Activated CD4-positive, alpha-beta T cell treated with anti-CD3 and anti-CD28 coated beads, Interleukin-2, Interleukin-4, amounts not matched to agents 100 ng/mL and 50 ng/mL, durations not matched to agents 16 hours and 8 hours (primary cell): ENCODE data around the gene VSIG8.

Experiments
- DNase-seq: peaks from one replicate; pipeline ENCODE4 v3.0.0-alpha.2; 2020; ENCODE audit warnings: low spot score

The VSIG8 gene

DNA sequence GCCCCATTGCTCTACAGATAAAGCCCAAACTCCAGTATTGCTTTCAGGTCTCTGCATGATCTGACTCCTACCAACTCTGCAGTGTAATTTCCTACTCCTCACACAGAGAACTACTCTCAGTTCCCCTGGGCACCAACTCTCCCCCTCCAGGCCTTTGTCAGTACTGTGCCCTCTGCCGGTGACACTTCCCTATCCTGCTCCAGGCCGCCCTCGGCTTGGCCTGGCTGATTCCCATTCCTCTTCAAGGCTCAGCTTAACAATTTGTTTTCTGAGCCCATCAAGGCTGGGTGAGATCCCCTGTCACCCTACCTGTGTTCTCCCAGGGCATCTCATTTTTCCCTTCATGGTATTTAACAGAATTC, 33.2 kb downstream of the VSIG8 start:
- no peak for DNase-seq

- DNase-seq = no peak
Measured at GRCh38 chr1:159828581-159829272, 33.7 kb downstream of the VSIG8 start.

- no peak for DNase-seq
Measured at GRCh38 chr1:159828176-159828575, 34.3 kb downstream of the VSIG8 start.

GRCh38 chr1:159827549-159827948, 34.9 kb downstream of the VSIG8 start:
- DNase-seq = peak; percentile 25

DNA sequence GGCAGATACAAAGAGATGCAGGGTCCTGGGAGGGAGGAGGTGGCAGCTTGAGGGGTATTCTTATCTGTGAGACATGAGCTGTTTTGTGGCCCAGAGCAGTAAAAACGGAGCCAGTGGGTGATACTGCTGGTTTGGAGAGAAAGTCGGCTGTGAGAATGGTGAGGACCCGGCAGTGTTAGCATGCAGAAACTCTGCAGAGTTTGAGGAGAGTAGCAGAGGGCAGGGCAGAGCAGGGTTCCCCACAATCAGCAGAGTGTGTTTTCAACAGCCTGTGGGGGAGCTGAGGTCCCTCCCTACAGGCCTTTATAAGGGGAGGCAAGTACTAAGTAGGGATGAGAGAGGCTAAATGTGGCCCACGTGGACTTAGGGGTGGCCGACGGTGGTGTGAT, 35.4 kb downstream of the VSIG8 start:
- no peak for DNase-seq

GRCh38 chr1:159826441-159827101, 35.9 kb downstream of the VSIG8 start, which contains the start of gene SLAMF8:
Gene SLAMF8 (plus strand): TSS chr1:159826873. CDS start chr1:159826899, 26 bp downstream.
- DNase-seq = peak; percentile 74

DNA sequence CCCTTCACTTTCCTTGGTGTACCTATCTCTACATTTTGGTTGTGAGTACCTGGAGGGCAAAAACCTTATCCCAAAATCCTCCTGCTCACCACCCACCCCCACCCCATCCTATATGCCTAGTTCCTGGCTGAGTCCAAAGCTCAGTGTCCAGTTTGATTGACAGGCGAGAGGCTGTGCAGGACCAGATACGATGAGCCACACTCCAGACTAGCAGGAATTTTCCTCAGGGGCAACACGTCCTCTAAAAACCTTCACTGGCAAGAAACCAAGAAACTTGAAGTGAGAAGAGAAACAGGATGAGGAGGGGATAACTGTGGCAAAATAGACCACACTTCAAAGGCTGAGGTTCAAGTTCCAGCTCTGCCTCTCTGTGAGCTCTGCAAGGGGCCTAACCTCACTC, 36.9 kb downstream of the VSIG8 start:
- DNase-seq = no peak

DNA sequence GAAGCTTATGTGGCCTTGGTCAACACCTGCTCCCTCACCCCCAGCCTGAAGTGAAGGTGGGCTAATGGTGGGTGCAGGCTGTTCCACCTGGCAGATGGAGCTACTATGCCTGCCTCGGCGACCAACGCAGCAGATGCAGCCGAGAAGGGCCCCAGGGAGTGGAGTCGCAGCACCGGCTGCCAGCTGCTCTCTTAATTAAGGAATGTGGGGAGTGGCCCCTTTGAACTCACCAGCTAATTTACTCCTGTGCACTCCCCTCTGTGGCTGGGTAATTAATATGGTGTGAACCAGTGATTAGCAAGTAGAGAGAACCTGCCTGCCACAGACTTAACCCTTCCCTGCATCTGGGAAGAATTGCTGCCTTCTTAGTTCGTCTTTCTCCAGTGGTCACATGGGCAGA, 39.1 kb downstream of the VSIG8 start:
- no peak for DNase-seq

GRCh38 chr1:159821171-159821867, 41.1 kb downstream of the VSIG8 start:
- no peak for DNase-seq

DNA sequence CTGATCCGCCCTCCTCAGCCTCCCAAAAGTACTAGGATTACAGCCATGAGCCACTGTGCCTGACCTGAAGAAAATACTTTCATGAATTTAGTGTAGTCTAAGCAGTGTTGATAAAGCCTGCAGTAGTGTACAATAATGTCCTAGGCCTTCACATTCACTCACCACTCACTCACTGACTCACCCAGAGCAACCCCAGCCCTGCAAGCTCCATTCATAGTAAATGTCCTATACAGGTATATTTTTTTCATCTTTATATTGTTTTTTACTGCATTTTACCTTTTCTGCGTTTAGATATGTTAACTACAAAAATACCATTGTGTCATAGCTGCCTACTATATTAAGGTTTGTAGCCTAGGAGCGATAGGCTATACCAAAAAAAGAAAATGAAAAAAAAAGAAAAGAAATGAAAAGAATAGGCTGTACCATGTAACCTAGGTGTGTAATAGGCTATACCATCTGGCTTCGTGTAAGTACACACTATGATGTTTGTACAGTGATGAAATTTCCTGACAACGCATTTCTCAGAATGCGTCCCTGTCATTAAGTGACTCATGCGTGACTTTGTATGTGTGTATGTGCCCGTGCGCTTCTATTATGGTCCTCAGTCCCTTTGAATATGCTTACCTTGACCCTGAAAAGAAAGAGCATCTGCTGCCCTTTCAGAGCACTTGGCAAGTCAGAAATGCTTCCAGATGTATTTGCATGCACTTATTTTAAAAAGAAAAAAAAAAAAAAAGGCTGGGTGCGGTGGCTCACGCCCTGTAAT, 45.0 kb downstream of the VSIG8 start:
- no peak for DNase-seq

DNA sequence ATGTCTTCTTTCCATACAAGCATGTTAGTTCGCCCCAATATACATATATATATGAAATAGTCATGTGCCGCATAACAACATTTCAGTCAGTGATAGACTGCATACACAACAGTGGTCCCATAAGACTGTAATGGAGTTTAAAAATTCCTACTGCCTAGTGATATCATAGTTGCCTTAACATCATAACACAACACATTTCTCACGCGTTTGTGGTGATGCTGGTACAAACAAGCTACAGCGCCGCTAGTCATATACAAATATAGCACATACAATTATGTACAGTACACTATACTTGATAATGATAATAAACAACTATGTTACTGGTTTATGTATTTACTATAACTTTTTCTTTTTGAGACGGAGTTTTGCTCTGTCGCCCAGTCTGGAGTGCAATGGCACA, 46.5 kb downstream of the VSIG8 start:
- no peak for DNase-seq

DNA sequence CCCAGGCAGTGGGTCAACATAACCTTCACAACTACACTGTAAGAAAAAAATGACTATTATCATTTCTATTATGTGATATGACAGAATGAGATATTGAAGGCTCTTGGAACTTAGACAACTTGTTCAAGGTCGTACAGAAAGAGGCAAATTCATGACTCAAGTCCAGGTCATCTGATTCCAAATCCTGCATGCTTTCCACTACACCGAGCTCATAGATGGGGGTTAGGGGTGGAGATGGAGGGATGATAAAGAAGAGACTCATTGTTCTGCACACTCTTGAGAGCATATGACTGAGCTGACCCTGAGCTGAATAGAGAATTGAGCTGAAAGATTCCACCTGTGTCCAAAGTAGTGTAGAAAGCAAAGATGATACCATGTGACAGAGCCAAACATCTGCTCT, 57.5 kb downstream of the VSIG8 start:
- DNase-seq = no peak
